ENCODE results near the gene TNS4. TPM values are rescaled to one million over a fixed set of nuclear protein-coding genes. Genes with fewer than 3 reads are reported as not detected.

Gene TNS4
- total RNA-seq, 3 donors from 2014 or later, result 3.0 to 13.1 (median 3.3) TPM

- H3K9me3 ChIP-seq, result no peaks in the 10 kb centered on the region
- intact Hi-C loops (cut with DNase I, micrococcal nuclease), result no loop called here
- H3K4me3 ChIP-seq, result no peak overlapping the region
- peaks cover 9% of the 10 kb centered on the region for H3K36me3 ChIP-seq (ENCODE audit: low read depth)
- ATAC-seq (peak; percentile 39), DNase-seq (peak in 2 of 3 donors; percentile 82 to 95)
- peak; percentile 78 for TF ChIP-seq CTCF (IDR thresholded peaks at IDR 0.05)
- H3K4me1 ChIP-seq (ENCODE audit: low read depth), result peaks cover 60% of the 10 kb centered on the region
Measured at GRCh38 chr17:40450175-40450574, 51.2 kb downstream of the TNS4 start.

- peaks cover 62% of the 10 kb centered on the region for H3K4me1 ChIP-seq (ENCODE audit: low read depth)
- H3K9me3 ChIP-seq, result no peaks in the 10 kb centered on the region
- intact Hi-C loops (cut with DNase I, micrococcal nuclease), result loop anchor here in 1 of 2 donors (10.0 kb wide), 1 partner anchor 86 kb away; no protein-coding TSS in a partner anchor
- H3K4me3 ChIP-seq, result no peak overlapping the region
- H3K36me3 ChIP-seq (ENCODE audit: low read depth), result no peaks in the 10 kb centered on the region
- peak; percentile 83 to 88 (median 83) for DNase-seq
- peak; percentile 84 for ATAC-seq
- no peak for TF ChIP-seq CTCF (IDR thresholded peaks at IDR 0.05)
Measured at GRCh38 chr17:40448639-40449261, 52.7 kb downstream of the TNS4 start.

- no peak for TF ChIP-seq CTCF (IDR thresholded peaks at IDR 0.05)
- ATAC-seq (peak; percentile 2), DNase-seq (peak in 2 of 3 donors; percentile 63 to 73)
- intact Hi-C loops (cut with DNase I, micrococcal nuclease), result loop anchor here in 1 of 2 donors (10.0 kb wide), 1 partner anchor 87 kb away; no protein-coding TSS in a partner anchor
- Histone ChIP-seq H3K4me3 (no peak overlapping the region), H3K36me3 (ENCODE audit: low read depth) (no peaks in the 10 kb centered on the region), H3K9me3 (no peaks in the 10 kb centered on the region), H3K4me1 (ENCODE audit: low read depth) (peaks cover 62% of the 10 kb centered on the region)
Measured at GRCh38 chr17:40448213-40448638, 53.2 kb downstream of the TNS4 start.

- Histone ChIP-seq H3K4me3 (no peak overlapping the region), H3K36me3 (ENCODE audit: low read depth) (no peaks in the 10 kb centered on the region), H3K4me1 (ENCODE audit: low read depth) (peaks cover 62% of the 10 kb centered on the region), H3K9me3 (no peaks in the 10 kb centered on the region)
- DNase-seq (no peak), ATAC-seq (no peak)
- TF ChIP-seq CTCF (IDR thresholded peaks at IDR 0.05), result no peak
- intact Hi-C loops (cut with DNase I, micrococcal nuclease), result loop anchor here in 1 of 2 donors (10.0 kb wide), 1 partner anchor 87 kb away; no protein-coding TSS in a partner anchor
Measured at GRCh38 chr17:40447806-40448205, 53.6 kb downstream of the TNS4 start.

GRCh38 chr17:40447148-40447644 is 54.2 kb downstream of the TNS4 start:
- DNase-seq (peak in 2 of 3 donors; percentile 40 to 59), ATAC-seq (peak; percentile 2)
- TF ChIP-seq CTCF (IDR thresholded peaks at IDR 0.05), result no peak
- Histone ChIP-seq H3K4me3 (no peak overlapping the region), H3K36me3 (ENCODE audit: low read depth) (no peaks in the 10 kb centered on the region), H3K9me3 (no peaks in the 10 kb centered on the region), H3K4me1 (ENCODE audit: low read depth) (peaks cover 62% of the 10 kb centered on the region)
- intact Hi-C loops (cut with DNase I, micrococcal nuclease), result loop anchor here in 1 of 2 donors (10.0 kb wide), 1 partner anchor 88 kb away; no protein-coding TSS in a partner anchor
